Heart left ventricle (tissue), 13 donors: ENCODE measurements around the gene ATP1A2.

Experiments
- CTCF ChIP-seq, 12 donors: fragments of 200-600 bp; sonication (generic) in 4 of 12; IDR thresholded peaks; one replicate each; pipeline versions ENCODE4 v1.5.0 to v1.8.0; 2018 to 2022; ENCODE audit warnings: antibody characterized with exemption in 12 of 12, mild to moderate bottlenecking in 5 of 12
- POLR2A ChIP-seq, 2 donors: fragments of 450-650 bp; IDR thresholded peaks; one replicate each; pipeline ENCODE4 v1.6.1; 2017; ENCODE audit warnings: antibody characterized with exemption in 2 of 2, mild to moderate bottlenecking in 2 of 2, moderate library complexity in 2 of 2
- donor health status: ischemic (EF 13 %, LVEDD 7.1; RV severe dilation, severe dysfunction).
- donor health status: DM: no; HTN: yes; CAD: no.
- donor health status: DM: no; HTN: no; CAD: no.
- donor health status: ischemic (EF 25% LVEDD 6.9; RV normal size, moderate dysfunction).
- donor health status: ischemic (EF 25% LVEDD 5.7; RV mildly dilated, moderate dysfunction).
- donor health status: ischemic (EF 35%, LVEDD 5.7; RV mildly dilated, moderate dysfunction).
- donor health status: nonischemic (EF 11% LVEDD 7.7; RV severe dilation, severe dysfunction).
- donor health status: DM: yes; HTN: yes; CAD: no.
- donor health status: PGD.
- donor health status: ischemic (EF 29% LVEDD 5.4; RV normal size, mild dysfunction).
- donor health status: nonischemic (EF 23%, LVEDD 6.1; RV moderate dilation, normal function).

- TF ChIP-seq CTCF (IDR thresholded peaks at IDR 0.05) (no peak), POLR2A (IDR thresholded peaks at IDR 0.05) (no peak)
Observed at GRCh38 chr1:160164121-160164520, 48.6 kb downstream of the ATP1A2 start.
